Panc1 (cell line): ENCODE results near the gene LIN9.

Experiments used
- POLR2AphosphoS5 ChIP-seq: IDR thresholded peaks from 2 replicates; pipeline ENCODE4 v1.6.1; 2012; ENCODE audit warnings: mild to moderate bottlenecking, low read depth, low read length, moderate library complexity
- TF ChIP-seq, protein P1 (sequence below): fragments of 450-650 bp; IDR thresholded peaks from 2 replicates; pipeline ENCODE4 v1.5.1; 2017; ENCODE audit warnings: mild to moderate bottlenecking

DNA sequence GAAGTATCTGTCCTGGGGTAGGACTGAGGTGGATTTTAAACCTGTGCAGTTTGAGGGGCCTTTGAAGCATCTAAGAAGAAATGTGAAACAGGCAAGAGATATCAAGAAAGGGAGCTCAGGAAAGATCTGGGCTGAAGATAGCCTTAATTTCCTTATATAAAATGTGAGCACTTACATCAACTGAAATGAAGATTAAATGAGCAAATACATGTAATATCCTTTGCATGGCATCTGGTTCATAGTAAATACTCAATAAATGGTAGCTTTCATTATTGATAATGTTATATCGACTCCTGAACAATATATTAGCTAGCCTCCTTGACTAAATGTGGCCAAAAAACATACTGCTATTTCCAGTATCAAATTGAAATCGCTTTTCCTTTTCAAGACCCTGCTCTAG, 2.5 kb downstream of the LIN9 start:
- TF ChIP-seq, protein P1, sequence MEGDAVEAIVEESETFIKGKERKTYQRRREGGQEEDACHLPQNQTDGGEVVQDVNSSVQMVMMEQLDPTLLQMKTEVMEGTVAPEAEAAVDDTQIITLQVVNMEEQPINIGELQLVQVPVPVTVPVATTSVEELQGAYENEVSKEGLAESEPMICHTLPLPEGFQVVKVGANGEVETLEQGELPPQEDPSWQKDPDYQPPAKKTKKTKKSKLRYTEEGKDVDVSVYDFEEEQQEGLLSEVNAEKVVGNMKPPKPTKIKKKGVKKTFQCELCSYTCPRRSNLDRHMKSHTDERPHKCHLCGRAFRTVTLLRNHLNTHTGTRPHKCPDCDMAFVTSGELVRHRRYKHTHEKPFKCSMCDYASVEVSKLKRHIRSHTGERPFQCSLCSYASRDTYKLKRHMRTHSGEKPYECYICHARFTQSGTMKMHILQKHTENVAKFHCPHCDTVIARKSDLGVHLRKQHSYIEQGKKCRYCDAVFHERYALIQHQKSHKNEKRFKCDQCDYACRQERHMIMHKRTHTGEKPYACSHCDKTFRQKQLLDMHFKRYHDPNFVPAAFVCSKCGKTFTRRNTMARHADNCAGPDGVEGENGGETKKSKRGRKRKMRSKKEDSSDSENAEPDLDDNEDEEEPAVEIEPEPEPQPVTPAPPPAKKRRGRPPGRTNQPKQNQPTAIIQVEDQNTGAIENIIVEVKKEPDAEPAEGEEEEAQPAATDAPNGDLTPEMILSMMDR = no peak
- no peak for TF ChIP-seq POLR2AphosphoS5
